GM21717 (cell line): ENCODE data around the gene URB1.
"Not testable (repeated sequence)": the region's sequence is repeated elsewhere in the genome, so short reads cannot be mapped to it uniquely, and the experiment has no call there.

Source experiments
- ATAC-seq: cut with Tn5 transposase; IDR thresholded peaks from one replicate; pipeline ENCODE4 v1.9.1; 2021; ENCODE audit warnings: mild to moderate bottlenecking, moderate library complexity; ENCODE audit not compliant: unreplicated experiment

The URB1 gene

DNA sequence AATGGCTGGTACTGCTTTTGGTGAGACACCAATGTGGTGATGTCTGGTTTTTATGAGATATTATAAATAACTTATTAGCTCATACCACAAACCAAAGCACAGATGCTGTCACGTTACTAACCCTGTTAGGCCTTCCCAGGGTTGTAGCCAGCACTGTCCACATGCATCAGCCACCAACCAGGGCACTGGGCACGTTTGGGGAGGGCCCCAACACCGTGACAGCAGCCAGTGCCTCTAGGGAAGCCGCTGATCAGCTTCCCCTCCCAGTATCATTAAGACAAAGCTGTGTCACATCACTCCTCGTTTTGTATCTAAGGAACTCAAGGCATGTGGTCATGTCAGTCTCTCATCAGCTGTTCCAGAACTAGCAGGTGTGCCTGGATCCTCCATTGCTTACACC, 13.9 kb downstream of the URB1 start:
- no peak for ATAC-seq

DNA sequence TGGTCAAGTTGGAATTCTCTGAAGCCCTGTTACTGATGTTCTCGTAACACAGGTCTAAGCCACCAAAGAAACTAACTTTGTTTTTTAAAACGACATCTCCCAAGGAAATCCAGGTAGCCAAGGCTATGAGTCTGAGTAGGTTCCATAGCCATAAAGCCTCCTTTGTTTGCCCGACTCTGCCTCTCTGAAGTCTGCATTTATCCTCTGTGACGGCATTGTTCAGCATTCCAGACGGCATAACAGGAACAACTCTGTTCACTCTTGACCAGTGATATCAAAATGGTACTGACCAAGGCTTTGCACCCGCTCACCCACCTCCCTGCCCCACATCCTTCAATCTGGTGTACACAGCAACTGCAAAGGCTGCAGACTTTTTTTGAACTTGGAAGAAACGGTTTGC, 14.8 kb downstream of the URB1 start:
- no peak for ATAC-seq

DNA sequence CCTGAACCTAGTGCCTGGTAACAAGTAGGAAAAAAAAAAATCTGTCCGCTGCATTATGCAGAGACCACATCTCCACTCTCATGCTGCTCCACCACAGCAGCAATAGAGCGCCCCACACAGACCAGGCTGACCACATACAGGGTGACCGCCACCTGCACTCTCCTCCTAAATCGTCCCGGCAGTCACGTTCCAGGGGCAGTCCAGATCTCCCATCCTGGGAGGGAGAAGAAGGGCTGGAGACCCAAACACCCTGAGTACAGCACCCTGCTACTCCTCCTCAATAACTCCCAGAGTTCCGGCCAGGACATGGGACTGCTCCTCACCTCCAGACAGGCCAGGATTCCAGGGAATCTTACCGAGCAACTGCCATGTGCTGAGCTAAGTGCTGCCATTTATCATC, 15.3 kb downstream of the URB1 start:
- no peak for ATAC-seq

DNA sequence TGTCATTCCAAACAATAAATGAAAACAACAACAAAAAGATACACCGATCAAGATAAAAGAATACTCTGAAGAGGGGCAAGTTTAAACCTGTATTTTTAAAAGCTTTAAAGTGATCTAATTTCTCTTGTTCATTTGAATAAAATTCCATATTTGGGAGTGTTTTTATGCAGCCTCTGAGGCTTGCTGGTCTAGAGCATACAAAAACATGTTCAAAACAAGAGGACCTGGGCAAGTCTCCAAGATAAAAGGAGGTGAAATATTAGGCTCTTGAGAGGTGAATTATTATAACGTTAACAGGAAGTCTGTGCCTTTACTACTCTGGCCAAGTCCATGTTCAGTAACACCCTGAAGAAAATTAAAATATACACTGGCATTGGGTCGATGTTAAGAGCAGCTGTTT, 20.1 kb downstream of the URB1 start:
- no peak for ATAC-seq

DNA sequence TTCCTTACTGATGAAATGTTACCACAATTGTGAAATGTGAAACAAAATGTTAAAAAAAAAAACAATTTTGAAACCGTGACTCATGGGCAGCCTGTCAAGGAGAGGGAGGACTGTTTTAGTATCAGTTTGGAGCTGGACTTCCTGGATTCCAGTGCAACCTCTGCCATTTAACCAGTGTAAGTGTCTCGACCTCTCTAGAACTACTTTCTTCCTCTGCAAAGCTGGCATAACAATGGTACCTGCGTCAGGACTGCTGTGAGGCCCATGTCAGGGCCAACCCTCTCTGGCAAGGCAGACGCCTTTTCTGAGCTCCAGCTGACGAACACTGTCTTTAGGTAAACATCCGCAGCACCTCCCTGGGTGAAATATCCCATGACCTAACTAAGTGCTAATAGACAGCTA, 20.9 kb downstream of the URB1 start:
- no peak for ATAC-seq

DNA sequence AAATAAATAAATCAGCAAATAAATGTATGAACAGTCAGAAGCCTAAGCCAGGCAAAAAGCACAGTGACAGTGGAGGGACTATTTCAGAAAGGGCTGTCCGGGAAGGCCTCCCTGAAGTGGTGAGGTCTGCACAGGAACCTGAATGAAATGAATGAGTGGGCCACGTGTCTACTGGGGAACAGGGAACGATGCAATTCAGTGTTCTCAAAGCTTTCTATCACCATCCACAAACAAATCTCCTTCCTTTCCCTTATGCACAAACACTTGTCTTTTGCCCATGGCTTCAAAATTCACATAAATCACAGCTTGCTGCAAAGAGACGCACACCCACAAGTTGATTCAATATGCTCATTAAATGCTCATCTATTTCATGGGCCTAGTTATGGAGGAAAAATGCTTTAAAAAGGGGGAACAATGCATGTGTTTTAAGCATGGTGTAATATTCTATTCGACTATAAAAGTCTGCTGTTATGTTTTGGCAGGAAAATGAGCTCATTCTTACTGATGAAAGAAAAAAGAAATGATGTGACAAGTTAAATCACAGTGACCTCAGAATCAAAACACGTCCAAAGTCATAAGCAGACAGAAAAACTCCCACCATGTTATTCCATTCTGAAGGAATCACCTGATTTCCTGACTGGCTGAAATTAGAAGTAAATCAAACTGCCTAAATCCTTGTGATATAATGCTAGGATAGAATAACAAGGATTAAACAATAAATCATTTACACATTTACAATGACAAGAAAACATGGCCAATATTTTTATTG, 21.6 kb downstream of the URB1 start:
- ATAC-seq, result no peak

DNA sequence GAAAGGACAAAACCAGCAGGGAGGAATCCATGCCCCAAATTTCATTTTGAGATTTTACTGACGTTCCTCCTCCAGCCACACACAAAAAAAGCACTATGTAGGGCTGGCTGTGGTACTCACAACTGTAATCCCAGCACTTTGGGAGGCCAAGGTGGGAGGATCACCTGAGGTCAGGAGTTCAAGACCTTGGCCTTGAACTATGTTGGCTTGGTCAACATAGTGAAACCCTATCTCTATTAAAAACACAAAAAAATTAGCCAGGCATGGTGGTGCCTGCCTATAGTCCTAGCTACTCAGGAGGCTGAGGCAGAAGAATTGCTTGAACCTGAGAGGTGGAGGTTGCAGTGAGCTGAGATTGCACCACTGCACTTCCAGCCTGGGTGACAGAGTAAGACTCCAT, 23.9 kb downstream of the URB1 start:
- not testable (repeated sequence) for ATAC-seq

DNA sequence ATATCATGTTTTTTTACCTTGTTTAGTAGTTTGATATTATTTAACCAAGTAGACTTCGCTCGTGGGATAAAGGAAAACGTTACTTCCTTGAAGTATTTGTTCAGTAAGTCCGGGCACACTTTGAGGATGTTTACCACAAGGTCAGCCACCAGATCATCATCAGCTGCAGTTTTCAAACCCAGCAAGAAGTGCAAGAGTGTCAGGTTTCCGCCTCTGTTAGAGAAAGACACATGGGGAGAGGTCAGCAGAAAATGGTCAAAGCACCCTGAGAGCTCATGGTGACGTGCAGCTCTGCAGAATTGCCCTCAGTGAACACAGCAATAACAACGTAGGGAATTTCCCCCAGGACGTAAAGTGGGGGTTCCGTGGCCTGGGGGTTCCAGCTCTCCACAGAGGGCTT, 24.4 kb downstream of the URB1 start:
- ATAC-seq, result no peak

DNA sequence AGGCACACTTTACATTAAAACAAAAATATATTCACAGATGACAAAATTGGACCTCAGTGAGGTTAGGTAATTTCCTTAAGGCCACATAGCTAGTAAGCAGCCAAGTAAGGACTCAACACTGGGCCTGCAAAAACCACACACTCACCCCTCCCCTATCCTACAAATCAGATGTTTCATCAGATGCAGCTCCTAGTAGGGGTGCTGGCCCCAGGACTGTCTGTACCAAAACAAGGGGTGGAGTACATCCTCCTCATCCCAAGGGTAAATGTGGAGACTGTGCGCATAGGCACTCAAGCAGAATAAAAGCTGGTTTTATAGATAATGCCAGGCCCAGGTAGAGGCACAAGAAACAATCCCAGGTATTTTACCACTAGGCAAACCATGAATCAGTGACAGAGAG, 25.7 kb downstream of the URB1 start:
- no peak for ATAC-seq

DNA sequence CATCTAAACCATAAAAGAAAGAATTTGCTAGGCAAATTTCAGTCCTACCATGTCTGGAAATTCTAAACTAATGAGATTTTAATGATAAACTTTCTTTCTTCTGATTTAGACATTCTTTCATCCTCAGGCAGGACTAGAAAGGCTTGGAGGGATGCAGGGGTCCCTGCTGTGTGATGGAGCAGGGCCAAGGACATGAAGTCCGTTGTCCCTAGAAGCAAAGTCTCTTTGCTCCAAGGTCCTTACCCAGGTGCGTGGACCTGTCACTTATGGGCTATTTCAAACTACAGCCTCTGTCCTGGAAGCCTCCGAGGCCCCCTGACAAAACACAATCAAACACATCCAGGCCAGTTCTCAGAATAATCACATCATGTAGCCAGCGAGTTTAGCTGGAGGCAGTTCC, 26.6 kb downstream of the URB1 start:
- no peak for ATAC-seq

DNA sequence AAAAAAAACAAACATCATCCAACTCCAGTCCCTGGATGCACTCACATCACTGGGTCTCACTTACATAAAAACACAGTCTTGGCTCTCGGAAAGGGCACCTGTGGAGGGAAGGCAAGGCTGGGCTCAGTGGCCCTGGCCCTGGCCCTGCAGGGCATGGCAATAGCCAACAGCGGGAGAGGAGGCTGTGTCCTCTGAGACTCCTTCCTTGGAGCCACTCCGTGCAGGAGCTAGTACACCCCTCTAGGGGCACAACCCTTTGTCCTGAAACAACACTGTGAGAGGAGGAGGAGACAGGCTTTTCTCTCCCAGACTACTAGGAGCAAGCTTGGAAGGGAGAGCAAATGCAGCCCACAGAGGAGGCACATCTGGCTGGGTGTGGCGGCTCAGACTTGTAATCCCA, 28.0 kb downstream of the URB1 start:
- no peak for ATAC-seq

DNA sequence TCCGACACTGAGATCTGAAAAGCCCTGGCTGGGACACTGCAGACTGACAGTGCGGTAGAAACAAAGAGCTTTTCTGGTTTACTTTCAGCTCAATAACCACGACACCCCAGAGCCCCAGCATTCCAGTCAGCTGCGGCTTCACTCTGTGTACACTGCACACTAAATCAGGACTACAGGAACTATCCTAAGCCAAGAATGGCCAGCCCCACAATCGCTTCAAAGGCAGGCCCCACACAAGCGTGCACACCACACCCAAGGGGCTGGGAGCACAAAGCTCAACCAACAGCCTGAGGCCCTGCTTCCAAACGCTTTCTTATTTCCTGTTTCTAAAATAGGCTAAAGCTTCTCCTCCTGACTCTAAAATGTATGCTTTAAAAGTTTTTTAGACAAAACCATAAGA, 28.4 kb downstream of the URB1 start:
- ATAC-seq, result no peak

DNA sequence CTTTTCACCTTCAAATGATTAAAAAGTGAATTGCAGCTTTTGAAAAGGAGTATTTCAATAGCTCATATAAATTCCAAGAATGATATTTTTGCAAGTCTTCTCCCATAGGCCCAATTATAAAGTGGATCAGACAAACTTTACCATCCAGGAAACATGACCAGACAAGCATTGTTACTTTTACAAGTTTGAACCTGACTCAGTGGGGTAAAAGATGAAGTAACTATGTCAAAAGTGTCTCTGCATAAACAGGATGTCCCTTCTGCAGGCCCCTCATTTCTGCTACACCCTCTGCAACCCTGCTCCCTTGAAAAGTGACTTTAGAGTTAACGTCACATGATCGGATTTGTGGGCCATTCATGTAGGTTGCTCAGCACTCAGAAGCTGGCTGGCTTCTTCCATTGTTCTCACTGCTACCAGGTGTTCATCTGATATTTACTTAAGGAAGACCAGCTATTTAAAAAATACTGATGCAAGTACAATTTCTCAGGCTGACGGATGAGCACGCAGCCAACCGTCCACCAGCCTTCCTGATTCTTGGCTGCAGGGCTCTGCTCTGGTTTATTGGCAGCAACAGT, 32.3 kb downstream of the URB1 start:
- ATAC-seq, result no peak

DNA sequence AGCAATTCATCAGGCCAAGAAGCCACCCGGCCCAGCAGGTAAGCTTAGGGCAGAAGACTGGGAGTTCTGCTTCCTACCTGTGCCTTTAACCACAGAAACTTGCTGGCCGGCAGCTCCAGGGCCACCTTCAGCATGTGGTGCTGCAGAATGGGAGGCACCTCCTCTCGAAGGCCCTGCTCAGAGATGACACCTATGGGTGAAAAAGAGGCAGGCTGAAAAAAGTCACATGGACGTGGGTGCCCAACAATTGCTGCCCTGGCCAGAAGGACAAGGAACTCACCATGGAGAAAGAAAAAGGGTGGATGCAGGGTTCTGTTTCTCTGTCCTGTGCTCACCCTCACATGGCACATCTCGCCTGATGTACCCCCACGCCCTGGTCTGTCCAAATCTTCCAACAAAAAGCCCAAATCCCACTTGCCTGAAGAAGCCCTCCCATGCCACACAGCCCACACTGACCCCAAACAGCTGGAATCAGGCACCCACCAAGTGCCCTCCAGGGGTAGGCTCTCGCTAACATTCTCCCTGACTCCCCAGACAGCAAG, 33.0 kb downstream of the URB1 start:
- ATAC-seq, result no peak

DNA sequence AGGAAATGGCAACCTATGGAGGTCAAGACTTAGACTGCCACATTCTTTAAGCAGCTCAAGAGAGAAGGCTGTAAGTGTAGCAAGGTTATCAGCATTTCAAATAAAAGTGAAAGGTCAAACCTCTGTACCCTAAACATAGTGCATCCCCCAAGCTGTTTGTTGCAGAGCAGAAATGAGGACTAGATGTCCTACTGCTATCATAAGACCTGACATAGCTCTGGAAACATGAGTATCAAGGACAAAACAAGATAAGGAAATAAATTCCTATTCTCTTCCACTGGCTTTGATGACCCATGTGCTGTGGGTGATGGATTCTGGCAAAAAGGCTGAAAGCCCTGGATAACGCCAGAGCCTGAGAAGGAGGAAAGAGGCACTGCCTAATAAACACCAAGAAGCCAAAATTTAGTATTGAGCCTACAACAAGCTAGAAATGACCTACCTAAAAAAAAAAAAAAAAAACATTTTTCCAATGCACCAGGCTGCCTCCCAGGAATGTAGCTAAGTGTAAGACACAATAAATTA, 35.9 kb downstream of the URB1 start:
- ATAC-seq, result no peak

DNA sequence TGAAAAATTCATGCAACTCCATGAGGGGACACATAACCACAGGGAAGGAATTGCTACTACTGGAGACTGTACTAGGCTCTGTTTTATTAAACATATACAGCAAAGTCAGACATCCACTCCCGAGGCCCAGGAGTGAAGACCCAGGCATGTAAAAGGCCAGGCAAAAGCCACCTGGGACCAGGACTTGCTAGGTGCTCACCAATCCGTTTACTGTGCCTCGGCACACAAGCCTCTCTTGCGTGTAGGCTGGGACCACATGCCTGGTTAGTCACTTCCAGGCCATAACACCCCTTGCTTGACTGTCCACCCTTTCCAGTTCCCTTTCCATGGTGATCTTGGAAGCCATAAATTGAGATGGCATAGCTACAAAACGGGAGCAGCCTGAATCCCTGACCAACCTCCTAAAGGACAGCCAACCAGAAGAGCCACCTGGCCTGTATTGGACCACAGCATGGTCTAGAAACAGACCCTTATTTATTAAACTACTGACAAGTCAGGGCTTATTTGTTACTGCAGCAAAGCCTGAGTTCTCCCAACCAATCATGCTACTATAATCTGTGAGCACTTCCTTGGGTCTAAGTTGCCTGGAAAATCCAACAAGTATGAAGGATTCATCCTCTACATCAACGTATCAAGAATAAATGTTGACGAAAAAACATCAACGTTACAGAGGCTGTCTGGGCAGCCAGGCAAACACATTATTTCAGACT, 39.7 kb downstream of the URB1 start:
- ATAC-seq, result no peak

DNA sequence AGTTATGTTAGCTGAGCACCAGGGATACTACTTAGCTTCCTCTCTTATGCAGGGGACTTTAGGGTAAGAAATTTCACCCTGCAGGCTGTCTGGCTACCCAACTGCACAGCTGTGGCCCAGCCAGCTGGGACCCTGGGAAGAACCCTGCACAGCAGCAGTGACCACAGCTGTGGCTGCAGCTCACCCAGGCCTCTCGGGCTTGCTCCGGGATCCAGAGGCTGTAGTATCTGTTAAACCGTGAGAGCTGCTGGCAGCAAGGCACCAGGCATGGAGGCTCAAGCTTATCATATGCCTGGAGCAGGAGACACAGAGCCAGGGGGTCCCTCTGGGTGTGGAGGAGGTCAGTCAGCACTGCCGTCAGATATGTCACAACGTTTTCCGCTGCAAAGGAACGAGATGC, 40.3 kb downstream of the URB1 start:
- ATAC-seq, result no peak

DNA sequence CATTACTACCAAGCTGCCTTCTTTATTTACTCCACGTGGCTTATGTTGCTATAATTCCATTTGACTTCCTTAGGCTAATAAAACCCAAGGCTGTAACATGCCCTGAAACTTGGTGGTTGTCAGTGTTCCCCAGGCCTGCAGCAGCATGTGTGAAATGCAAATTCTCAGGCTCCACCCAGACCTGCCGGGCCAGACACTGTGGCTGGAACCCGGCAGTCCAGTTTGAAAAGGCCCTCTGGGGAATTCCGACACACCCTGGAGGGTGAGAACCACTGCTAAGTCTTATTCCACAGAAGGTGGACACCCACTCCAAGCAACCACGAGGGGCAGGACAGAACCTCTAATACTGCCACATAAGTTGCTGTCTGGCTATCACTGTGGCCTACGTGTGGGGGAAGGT, 41.4 kb downstream of the URB1 start:
- ATAC-seq, result no peak

DNA sequence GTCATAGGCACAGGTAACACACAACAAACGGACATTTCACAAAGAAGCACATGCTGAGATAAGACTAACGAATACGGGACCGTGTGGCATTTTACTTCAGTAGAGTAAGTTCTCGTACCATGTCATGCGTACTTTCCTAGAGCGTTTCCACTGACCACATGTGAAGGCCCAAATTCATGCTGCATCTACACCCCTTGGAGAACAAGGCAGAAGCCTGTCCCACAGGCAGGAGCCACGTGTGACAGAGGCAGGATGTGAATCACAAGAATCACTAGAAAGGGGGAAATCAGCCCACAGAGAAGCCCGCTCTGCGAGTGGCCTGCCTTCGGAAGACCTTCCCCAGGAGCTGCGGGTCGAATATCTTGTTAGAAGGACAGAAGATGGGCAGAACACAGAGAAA, 41.8 kb downstream of the URB1 start:
- ATAC-seq, result no peak

DNA sequence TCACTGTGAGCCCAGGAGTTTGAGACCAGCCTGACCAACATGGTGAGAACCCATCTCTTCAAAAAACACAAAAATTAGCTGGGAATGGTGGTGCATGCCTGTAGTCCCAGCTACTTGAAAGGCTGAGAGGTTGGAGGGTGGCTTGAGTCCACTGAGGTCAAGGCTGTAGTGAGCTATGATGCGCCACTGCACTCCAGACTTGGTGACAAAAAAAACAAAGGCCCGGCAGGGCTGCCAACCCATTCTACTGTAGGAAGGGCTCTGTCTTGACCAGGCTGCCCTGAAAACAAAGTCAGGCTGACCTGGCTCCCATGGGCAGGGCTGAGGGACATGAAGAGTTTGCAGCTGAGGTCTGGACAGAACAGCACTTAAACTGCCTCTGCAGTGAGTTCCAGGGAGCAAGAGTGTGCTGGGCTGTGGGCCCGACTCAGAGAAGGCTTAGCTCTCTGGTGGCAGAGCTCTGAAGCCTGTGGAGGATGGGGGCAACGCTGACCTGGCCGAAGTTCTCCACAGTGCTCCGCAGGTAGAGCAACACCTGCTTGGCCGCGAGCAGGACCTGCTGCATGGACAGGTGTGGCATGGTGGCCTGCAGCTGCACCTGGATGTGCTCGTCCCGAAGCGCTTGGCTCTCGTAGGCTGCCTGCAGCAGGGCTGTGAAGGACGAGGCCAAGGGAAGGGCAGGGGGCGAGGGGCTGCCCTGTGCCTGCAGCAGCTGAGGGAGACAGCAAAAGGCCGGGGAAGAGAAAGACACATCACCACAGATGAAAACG, 42.4 kb downstream of the URB1 start:
- ATAC-seq, result no peak

DNA sequence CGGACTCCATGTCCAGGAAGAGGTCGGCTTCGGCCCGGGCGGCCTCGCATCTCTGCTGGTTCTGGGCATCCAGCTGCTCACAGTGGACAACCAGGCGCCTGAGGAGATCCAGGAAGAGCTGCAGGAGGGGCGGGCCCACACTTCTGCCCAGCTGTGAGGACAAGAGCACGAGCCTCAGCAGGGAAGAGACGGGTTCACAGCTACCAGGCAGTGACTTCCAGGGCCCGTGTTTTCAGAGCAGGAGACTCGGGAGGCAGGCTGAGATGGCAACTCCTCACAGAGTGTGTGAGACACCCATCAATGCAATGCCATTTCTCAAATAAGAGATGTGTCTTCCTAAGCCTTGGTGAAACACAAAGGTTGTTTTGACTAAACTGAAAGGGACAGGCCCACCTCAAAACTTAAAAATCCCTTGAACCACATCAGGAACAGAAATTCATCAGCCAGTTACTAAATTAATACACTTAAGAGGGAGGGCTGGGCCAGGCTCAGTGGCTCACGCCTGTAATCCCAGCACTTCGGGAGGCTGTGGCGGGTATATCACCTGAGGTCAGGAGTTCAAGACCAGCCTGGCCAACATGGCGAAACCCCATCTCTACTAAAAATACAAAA, 43.4 kb downstream of the URB1 start:
- no peak for ATAC-seq
